ENCODE measurements around the gene CASTOR1.

CASTOR1 gene

GRCh38 chr22:30323246-30323645, 33.9 kb upstream of the CASTOR1 start:
- peaks cover 0 to 27% of the 10 kb centered on the region in 2 experiments; a peak in 1 of 3 replicates for H3K36me3 ChIP-seq (ENCODE audit: control insufficient read depth in 2 of 2, insufficient read depth in 1 of 2, low read length in 2 of 2)
- TF ChIP-seq BCL6B (tag by site-specific recombination; IDR thresholded peaks at IDR 0.05) (no peak), ZNF302 (tag by site-specific recombination; IDR thresholded peaks at IDR 0.05; ENCODE audit: low read depth) (no peak), HOXD13 (CRISPR knock-in tag; IDR thresholded peaks at IDR 0.05; ENCODE audit: borderline replicate concordance) (no peak), SP3 (tag by site-specific recombination; IDR thresholded peaks at IDR 0.05) (no peak), ZNF596 (tag by site-specific recombination; IDR thresholded peaks at IDR 0.05) (no peak), PRDM4 (tag by site-specific recombination; IDR thresholded peaks at IDR 0.05) (no peak), ZNF16 (tag by site-specific recombination; IDR thresholded peaks at IDR 0.05; ENCODE audit: low read depth) (no peak), ZNF621 (tag by site-specific recombination; IDR thresholded peaks at IDR 0.05) (no peak), ZNF830 (tag by site-specific recombination; IDR thresholded peaks at IDR 0.05; ENCODE audit: low read depth) (no peak), BCL11A (tag by site-specific recombination; IDR thresholded peaks at IDR 0.05; ENCODE audit: low read depth) (no peak), ZNF837 (tag by site-specific recombination; IDR thresholded peaks at IDR 0.05) (no peak), ZNF555 (tag by site-specific recombination; conservative IDR thresholded peaks at IDR 0.05) (no peak), ZNF560 (tag by site-specific recombination; IDR thresholded peaks at IDR 0.05; ENCODE audit: borderline replicate concordance) (no peak), ZNF76 (tag by site-specific recombination; IDR thresholded peaks at IDR 0.05; ENCODE audit: borderline replicate concordance, low read depth) (no peak), ZNF549 (tag by site-specific recombination; IDR thresholded peaks at IDR 0.05) (no peak), ZNF558 (tag by site-specific recombination; IDR thresholded peaks at IDR 0.05) (no peak), ZNF37A (tag by site-specific recombination; IDR thresholded peaks at IDR 0.05) (no peak), GLI4 (tag by site-specific recombination; IDR thresholded peaks at IDR 0.05) (no peak)
- TF ChIP-seq, protein P1, sequence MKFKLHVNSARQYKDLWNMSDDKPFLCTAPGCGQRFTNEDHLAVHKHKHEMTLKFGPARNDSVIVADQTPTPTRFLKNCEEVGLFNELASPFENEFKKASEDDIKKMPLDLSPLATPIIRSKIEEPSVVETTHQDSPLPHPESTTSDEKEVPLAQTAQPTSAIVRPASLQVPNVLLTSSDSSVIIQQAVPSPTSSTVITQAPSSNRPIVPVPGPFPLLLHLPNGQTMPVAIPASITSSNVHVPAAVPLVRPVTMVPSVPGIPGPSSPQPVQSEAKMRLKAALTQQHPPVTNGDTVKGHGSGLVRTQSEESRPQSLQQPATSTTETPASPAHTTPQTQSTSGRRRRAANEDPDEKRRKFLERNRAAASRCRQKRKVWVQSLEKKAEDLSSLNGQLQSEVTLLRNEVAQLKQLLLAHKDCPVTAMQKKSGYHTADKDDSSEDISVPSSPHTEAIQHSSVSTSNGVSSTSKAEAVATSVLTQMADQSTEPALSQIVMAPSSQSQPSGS (tag by site-specific recombination; IDR thresholded peaks at IDR 0.05; ENCODE audit: low read depth), result no peak
- TF ChIP-seq, protein P2, sequence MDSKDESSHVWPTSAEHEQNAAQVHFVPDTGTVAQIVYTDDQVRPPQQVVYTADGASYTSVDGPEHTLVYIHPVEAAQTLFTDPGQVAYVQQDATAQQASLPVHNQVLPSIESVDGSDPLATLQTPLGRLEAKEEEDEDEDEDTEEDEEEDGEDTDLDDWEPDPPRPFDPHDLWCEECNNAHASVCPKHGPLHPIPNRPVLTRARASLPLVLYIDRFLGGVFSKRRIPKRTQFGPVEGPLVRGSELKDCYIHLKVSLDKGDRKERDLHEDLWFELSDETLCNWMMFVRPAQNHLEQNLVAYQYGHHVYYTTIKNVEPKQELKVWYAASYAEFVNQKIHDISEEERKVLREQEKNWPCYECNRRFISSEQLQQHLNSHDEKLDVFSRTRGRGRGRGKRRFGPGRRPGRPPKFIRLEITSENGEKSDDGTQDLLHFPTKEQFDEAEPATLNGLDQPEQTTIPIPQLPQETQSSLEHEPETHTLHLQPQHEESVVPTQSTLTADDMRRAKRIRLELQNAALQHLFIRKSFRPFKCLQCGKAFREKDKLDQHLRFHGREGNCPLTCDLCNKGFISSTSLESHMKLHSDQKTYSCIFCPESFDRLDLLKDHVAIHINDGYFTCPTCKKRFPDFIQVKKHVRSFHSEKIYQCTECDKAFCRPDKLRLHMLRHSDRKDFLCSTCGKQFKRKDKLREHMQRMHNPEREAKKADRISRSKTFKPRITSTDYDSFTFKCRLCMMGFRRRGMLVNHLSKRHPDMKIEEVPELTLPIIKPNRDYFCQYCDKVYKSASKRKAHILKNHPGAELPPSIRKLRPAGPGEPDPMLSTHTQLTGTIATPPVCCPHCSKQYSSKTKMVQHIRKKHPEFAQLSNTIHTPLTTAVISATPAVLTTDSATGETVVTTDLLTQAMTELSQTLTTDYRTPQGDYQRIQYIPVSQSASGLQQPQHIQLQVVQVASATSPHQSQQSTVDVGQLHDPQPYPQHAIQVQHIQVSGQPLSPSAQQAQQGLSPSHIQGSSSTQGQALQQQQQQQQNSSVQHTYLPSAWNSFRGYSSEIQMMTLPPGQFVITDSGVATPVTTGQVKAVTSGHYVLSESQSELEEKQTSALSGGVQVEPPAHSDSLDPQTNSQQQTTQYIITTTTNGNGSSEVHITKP (tag by site-specific recombination; IDR thresholded peaks at IDR 0.05), result no peak
- POLR2A ChIA-PET, result no interaction called here
- H3K9me3 ChIP-seq (ENCODE audit: control insufficient read depth, insufficient read depth, low read depth, low read length), result no peaks in the 10 kb centered on the region
- H3K27ac ChIP-seq (ENCODE audit: extremely low read depth, low read depth, low read length), result no peak overlapping the region
- H3K4me1 ChIP-seq (ENCODE audit: control insufficient read depth, insufficient read depth, low read length), result peaks cover 11% of the 10 kb centered on the region
- no peak overlapping the region for H3K4me3 ChIP-seq (ENCODE audit: low read depth, low read length)
- CTCF ChIA-PET, result interaction anchor here (0.8 to 3.3 kb wide), 4 partner anchors 9 to 60 kb away, joined by 3 to 16 read pairs (median 5); partner anchors contain the start of gene CASTOR1
